Dedifferentiated amniotic fluid mesenchymal stem cell (primary cell): ENCODE results near the gene NDUFAF7.
"Not testable (repeated sequence)": the region's sequence is repeated elsewhere in the genome, so short reads cannot be mapped to it uniquely, and the experiment has no call there.

Source experiments
- DNase-seq: peaks from one replicate; pipeline ENCODE4 v3.0.0-alpha.2; 2016; ENCODE audit errors: extremely low spot score

Gene NDUFAF7

DNA sequence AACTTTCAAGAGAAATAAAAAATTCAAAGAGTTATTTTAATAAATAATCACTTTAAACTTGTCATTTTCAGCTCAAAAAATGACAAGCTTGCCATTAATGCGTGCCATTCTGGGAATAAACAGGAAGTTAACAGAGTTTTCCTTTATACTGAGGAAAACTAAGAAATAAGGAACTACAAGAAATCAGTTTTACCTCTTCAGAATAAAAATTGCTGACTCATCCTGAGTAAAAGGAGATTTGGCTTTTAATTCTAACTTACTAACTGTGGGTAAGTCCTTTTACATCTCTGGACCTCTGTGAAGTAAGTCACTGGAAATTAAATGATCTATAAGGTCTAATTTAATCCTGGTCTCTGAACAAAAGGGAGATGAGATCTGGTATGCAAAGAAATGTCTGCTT is 16.2 kb upstream of the NDUFAF7 start:
- no peak for DNase-seq

GRCh38 chr2:37219046-37219445 is 12.4 kb upstream of the NDUFAF7 start:
- DNase-seq = no peak

GRCh38 chr2:37223131-37223530 is 8.3 kb upstream of the NDUFAF7 start:
- DNase-seq = no peak

DNA sequence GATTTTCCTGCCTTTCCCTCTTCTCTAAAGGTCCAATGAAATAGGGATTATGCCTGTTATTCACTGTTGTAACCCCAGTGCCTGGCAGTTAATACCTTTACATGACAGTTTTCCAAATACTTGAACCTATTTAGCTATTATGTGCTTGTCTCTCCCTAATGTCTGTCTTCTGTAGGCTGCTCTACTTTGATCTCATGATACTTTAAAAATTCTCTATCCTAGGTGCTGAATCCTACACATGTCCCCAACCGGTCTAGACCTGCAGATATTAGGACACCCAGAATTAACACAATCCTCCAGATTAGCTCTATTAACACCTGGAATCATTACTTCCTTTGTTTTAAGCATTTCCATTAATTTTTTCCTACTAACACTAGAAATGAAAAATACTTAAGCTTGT is 7.4 kb upstream of the NDUFAF7 start:
- DNase-seq = no peak

GRCh38 chr2:37225129-37225528 is 6.3 kb upstream of the NDUFAF7 start:
- DNase-seq = not testable (repeated sequence)

- DNase-seq = no peak
These were observed 4.6 kb upstream of the NDUFAF7 start for GRCh38 chr2:37226863-37227262.

- DNase-seq = no peak
These were observed 2.7 kb upstream of the NDUFAF7 start for GRCh38 chr2:37228788-37229187.

GRCh38 chr2:37230581-37230980 is 877 bp upstream of the NDUFAF7 start:
- no peak for DNase-seq

GRCh38 chr2:37232131-37232933 is 874 bp downstream of the NDUFAF7 start:
- no peak for DNase-seq

DNA sequence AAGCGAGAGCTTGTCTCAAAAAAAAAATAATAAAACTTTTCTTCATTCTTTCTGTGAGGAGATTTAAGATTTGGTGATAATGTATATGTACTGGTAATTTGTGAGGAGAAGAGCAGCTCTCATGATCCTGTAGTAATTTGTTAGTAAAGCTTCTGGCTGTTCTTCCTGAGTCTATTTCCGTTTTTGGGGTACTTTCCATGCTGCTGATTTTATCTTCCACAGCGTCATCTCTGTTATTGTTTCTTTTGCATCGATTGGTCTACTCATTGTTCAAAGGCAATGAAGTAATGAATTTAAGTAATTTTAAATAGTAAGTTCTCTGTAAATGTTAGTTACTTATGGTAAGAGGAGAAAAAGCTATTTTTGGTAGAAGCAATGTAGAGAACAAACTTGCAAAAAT is 12.0 kb downstream of the NDUFAF7 start:
- DNase-seq = no peak

- no peak for DNase-seq
These were observed 12.6 kb downstream of the NDUFAF7 start for GRCh38 chr2:37244017-37244416.

GRCh38 chr2:37244755-37245154 is 13.3 kb downstream of the NDUFAF7 start:
- no peak for DNase-seq

DNA sequence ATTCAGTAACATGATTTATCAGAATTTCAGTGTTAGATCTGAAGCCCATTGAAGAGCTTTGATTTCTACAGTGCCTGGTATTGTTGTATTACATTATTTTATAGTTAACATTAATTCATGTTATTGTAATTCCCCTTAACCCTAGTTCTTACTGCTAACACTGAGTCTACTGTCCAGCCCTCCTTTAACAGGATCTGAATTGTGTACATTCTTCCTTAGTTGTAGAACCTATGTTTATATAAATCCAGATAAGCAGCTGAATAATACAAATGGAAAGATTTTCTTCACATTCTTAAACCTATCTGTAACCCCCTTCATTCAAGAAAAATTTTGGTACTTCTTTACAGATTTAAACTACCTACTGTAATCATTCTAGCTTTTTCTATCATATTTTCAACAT is 14.7 kb downstream of the NDUFAF7 start:
- DNase-seq = no peak

DNA sequence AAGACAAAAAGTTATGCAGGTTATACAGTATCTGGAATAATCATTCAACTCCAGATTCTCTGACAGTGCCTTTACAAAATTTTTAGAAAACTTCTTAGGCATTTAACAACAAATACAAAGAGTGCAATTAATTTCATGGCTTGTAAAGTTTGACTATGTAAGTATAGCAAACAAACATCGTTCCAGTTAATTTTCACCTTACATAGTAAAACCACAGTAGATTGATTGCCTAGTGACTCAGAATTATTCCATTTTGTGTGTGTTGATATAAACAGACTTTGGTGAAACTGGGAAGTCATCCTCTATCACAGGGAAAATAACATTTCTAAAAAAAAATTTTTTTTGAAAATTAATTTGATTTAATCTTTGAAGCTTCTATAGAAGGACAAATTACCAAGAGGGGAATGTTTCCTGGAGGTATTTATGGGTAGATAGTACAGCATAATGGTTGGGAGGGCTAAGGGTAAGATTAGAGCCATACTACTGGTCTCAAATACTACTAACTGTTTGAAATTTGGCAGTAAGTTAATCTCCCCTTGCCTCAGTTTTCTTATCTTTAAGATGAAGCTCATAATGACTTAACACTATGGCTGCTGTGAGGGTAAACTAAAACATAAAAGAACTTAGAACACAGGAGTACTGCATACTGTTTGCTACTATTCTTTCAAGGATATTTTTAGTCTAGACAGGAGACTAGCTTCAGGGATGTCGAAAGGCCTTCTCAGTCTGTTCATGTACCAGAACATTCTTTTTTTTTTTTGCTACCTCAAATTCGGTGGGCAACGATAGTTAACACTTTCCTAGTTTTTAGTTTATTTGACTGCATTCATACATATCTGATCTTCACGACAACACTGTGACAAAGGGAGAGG is 19.6 kb downstream of the NDUFAF7 start:
- no peak for DNase-seq

- no peak for DNase-seq
These were observed 31.1 kb downstream of the NDUFAF7 start for GRCh38 chr2:37262522-37262921.

DNA sequence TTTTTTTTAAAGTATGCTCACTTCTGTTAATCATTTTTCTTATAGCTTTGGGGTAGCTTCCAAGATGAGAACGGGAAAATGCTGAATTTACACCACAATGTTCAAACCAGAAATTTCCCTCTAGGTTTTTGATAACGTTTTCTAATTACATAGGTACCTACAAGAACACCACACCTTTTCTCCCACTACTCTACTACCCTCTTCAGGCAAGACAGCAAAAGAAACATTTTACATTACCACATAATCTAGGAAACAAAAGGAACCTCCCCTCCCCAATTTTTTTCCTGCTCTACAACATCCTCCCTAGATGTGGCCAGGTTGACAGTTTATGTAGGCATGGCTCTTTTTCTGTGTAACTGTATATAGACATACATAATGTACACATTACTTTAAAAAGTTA is 32.4 kb downstream of the NDUFAF7 start:
- DNase-seq = no peak

DNA sequence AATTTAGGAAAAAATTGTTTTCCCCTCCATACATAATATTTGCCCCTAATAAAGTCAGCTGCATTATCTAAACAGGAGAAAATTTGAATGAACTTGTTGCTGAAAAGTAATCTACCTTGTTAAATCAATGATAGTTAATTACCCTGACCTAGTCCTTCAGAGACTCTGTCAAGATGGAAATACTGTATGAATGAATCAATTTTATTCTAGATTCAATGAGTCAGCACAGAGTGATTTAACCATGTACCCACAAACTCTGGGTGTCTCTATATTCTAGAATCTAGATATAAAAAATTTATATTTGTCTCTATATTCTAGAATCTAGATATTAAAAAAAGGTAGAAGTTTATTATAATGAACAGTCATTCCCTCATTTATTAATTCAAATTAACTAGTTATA is 36.2 kb downstream of the NDUFAF7 start:
- DNase-seq = no peak

DNA sequence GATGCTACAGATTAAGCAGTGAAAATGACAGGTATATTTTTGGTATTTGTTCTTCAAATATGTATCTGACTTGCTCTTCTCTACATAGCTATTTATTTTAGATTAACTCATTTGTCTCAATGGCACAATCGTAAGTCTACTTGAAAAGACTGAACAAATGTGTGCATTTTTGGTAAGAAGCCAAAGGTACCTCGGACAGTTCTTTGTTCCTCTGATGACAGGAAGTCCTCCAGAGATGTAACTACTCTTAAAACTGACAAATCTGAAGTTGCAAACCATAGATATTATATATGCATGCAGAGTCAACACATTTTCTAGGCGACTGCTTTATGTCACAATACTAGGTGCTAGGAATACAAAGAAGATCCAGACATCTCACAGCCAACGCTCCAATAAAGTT is 36.7 kb downstream of the NDUFAF7 start:
- no peak for DNase-seq

- DNase-seq = no peak
These were observed 40.1 kb downstream of the NDUFAF7 start for GRCh38 chr2:37271376-37272067.

DNA sequence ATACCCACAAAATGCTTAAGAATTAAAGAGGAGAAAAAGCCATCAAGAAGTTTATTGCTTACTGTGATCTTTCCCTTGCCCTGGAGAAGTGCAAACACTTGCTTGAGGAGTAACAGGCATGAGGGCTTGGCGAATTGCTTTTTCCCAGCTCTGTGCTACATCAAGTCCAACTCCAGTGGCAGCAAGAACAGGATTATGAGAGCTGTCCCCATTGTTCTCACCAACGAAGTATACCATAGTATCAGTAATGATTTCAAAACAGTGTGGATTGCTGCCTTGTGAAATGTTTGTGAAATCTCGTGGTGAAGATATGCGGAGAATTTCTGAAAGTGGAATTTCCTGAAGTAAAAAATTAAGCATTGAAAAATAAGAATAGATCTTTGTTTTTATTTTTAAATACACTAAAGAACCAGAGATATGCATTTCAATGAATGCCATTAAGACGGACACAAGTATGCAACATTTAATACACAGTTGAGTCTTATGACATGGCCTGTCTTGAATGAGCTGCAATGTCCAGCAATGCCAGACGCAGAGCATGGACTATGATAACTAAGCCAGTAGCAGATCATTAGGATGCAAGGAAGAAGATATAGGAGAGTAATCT is 43.0 kb downstream of the NDUFAF7 start:
- no peak for DNase-seq

DNA sequence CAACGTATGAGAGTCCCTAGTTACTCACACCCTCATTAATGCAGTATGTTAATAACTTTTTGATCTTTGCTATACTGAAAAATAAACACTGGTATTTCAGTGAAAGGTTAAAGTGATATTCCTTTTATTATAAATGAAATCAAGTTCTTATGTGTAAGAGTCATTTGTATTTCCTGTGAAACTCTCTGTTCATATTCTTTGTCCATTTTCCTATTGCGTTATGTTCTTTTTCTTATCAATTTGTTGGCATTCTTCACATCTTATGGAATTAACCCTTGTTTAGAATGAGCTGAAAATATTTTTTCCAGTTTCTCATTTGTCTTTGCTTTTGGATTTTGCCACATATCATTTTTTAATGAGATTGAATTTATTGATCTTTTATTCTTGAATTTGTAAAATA is 44.8 kb downstream of the NDUFAF7 start:
- no peak for DNase-seq

DNA sequence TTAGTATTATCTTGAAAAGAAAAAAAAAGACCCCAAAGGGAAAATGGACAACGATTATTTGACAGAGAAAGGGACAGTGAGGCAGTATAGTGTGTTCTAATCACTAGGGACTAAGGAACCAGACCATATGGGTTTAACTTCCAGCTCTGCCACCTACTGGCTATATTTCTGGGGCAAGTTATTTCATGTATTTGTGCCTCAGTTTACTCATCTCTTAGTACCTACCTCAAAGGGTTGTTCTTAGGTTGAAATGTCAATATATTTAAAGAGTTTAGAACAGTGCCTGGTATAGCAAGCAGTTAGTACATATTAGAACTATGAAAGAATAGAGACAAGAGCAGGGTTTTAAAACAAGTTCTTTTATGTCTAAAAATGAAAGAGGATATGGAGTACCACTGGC is 50.5 kb downstream of the NDUFAF7 start:
- DNase-seq = no peak
